Superior temporal gyrus (tissue), 1 donor: Measurements from ENCODE around the gene RPL7A.
"Not testable (repeated sequence)": the region's sequence is repeated elsewhere in the genome, so short reads cannot be mapped to it uniquely, and the experiment has no call there.

Source experiments
- DNase-seq: peaks from one replicate; pipeline ENCODE4 v3.0.0-alpha.2; 2016; ENCODE audit errors: extremely low spot score

RPL7A gene

DNA sequence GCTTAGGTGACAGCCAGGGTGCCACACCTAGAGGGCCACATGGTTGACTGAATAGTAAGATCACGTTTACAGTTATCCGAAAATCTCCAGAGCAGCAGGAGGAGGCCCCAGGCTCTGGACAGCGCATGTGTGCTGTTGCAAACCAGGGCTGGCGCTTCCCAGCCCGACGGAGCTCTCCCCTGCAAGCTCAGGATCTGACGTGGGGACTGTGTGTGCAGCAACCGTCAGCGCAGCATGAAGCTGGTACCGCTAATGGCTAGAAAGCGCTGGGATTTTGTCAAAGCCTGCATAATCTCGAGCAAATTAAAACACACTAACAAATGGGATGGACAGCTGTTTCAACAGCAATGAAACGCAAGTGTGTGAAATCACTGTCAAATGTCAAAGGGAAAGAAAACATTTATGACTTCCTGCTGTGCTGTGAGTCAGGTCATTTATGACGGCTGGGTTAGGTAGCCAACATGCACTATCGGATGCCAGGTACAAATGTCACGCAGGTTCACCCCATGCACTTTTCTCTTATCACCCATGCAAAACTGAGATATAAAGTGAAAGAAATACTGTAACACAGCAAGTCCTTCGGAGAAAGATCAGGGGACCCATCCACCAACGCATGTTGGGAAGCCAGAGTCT is 20.3 kb downstream of the RPL7A start:
- DNase-seq: peak; percentile 12

DNA sequence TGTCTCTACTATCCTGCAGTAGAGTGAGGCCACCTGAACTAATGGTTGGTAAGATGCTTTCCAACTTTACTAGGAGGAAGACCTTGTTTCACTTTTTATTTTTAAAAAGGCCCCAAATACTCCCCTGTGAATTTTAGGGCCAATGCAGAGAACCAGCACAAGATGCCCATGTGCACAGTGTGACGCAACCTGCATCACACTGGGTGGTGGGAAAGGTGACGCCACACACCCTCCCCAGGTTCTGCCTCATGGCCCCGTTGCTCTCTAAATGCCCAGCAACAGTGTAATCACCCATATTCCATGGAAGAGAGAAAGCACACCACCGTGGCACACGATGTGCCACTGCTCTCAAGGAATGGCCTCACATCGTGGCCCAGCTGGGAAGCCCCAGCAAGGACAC is 21.4 kb downstream of the RPL7A start:
- DNase-seq: no peak

DNA sequence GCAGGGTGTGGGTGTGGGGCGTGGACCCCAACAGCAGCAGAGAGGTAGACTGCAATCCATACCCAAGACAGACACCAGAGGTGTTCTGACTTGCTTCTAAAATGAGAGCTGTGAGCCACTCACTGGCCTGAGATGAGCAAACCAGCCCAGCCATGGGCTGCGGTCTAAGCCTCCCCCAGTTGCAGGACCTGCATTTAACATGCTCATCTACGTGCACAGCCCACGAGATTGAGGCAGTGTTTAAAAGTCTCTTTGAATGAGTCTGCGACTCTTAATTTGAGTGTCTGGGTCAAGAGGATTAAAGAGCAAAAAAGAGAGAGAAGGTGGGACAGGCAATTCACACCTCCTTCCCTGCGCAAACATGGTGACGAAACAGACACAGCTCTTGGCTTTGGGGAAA is 21.9 kb downstream of the RPL7A start:
- no peak for DNase-seq

GRCh38 chr9:133370685-133371084 is 22.7 kb downstream of the RPL7A start:
- no peak for DNase-seq

DNA sequence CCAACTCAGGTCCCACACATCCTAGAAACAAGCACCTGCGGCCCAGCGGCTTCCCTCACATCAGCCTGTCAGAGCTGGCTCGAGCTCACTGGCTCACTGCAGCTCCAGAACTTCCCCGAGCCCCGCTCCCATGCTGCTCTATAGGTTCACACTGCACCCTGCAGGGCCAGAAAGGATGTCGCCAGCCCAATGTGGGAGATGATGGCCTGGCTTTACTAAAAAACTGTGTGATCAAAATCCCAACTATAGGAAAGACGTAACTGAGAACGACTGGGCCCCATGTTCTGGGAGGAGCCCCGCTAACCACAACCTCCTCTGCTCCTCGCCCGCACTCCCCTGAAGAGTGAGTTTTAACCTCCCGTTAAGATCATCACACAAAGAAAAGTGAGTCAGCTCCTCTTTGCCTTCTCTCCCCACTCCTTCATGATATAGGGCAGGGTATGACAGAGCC is 23.3 kb downstream of the RPL7A start:
- no peak for DNase-seq

- no peak for DNase-seq
Measured at GRCh38 chr9:133372144-133372543, 24.1 kb downstream of the RPL7A start.

GRCh38 chr9:133374612-133375115 is 26.6 kb downstream of the RPL7A start:
- no peak for DNase-seq

GRCh38 chr9:133375116-133375723 is 27.2 kb downstream of the RPL7A start:
- no peak for DNase-seq

GRCh38 chr9:133375724-133376654 is 28.0 kb downstream of the RPL7A start, which contains the start of the genes STKLD1 and SURF4:
STKLD1 (plus strand) TSS chr9:133376366; CDS start chr9:133376474, 108 bp downstream.
SURF4 (minus strand) TSS chr9:133376060; CDS start chr9:133375969, 91 bp downstream.
- DNase-seq: peak; percentile 94

- DNase-seq: not testable (repeated sequence)
Measured at GRCh38 chr9:133377280-133377679, 29.3 kb downstream of the RPL7A start.

DNA sequence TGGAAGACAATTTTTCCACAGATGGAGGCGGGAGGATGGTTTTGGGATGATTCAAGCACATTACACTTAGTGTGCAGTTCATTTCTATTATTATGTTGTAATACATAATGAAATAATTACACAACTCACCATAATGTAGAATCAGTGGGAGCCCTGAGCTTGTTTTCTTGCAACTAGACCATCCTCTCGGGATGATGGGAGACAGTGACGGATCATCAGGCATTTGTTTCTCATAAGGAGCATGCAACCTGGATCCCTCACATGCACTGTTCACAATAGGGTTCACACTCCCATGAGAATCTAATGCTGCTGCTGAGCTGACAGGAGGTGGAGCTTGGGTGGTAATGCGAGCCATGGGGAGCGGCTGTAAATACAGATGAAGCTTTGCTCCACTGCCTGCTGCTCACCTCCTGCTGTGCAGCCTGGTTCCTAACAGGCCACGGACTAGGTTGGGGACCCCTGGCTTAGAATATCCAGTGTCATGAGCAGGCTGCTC is 29.8 kb downstream of the RPL7A start:
- no peak for DNase-seq

- DNase-seq: no peak
Measured at GRCh38 chr9:133378408-133378962, 30.5 kb downstream of the RPL7A start.

DNA sequence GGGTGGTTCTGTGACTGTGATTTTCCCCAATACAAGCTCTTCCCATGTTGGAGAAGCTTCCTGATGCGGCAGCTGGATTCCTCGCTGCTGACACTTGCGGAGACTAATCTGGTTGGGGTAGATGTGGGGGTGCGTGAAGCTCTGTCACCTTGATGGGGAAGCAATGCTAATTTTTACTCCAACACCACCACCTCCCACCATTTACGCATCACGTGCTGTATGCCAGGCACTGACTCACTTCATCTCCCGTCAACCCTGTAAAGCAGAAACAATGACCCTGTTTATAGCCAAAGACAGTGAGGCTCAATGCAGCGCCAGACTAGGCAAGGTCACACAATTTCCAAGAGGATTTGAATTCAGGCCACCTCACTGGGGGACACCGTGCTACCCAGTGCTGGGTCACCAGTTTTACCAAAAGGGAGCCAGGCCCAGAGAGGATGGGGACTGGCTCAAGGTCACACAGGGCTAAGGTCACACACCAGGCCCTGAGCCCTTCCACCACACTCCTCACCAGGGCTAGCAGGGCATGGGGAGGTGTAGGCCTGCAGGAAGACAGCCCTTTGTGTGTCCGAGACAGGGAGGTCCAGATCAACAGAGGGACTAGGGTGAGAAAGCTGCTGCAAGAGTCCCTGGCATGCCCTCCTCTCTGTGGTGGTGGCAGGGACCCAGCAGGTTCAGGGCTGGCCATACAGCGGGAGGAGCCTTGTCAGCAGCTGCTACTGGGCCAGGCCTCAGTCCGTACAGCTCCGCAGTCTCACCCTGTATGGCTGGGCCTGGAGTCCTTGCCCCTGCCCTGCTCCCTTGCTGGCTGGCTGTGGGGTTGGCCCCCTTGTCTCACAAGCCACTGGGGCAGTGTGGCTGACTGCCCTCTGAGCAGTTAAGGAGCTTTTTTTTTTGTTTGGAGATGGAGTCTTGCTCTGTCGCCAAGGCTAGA is 31.4 kb downstream of the RPL7A start:
- DNase-seq: peak; percentile 40

GRCh38 chr9:133380734-133381133 is 32.7 kb downstream of the RPL7A start:
- peak; percentile 54 for DNase-seq

DNA sequence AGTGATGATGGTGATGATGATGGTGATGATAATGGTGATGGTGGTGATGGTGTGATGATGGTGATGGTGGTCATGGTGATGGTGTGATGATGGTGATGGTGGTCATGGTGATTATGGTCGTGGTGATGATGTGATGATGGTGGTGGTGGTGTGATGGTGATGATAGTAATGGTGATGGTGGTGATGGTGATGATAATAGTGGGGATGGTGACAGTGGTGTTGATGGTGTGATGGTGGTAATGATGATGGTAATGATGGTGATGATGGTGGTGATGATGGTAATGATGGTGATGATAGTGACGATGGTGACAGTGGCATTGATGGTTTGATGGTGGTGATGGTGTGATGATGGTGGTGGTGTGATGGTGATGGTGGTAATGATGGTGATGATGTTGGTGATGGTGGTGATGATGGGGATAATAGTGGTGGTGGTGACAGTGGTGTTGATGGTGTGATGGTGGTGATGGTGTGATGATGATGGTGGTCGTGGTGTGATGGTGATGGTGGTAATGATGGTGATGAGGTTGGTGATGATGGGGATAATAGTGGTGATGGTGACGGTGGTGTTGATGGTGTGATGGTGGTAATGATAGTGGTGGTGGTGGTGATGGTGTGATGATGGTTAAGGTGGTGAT is 34.6 kb downstream of the RPL7A start:
- no peak for DNase-seq

- no peak for DNase-seq
Measured at GRCh38 chr9:133383438-133383837, 35.4 kb downstream of the RPL7A start.

DNA sequence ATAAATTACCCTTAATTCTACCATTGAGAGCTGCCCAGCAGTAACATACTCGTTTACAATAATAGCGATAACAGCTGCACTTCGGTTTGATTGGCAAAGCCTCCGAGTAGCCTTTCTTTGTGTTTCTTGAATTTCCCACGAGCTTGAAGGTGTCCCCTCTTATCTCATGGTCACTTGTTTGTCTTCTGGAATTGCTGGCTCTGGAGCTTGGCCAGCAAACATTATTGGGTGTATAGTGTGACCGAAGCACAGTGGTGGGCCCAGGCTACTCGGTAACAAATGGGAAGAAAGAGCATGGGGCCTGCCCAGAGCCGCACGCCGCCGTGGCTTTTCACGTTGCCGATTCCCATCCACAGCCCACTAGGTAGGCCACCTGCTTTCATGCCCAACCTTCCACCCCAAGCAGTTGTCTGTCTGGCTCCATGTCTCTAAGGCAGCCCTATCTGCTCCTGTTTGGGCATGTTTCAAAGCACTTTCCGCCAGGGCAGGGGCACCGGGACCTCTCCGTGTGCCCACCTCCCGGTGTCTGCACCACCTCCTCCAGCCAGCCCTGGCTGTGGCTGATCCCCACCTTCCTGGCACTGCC is 36.8 kb downstream of the RPL7A start:
- no peak for DNase-seq

DNA sequence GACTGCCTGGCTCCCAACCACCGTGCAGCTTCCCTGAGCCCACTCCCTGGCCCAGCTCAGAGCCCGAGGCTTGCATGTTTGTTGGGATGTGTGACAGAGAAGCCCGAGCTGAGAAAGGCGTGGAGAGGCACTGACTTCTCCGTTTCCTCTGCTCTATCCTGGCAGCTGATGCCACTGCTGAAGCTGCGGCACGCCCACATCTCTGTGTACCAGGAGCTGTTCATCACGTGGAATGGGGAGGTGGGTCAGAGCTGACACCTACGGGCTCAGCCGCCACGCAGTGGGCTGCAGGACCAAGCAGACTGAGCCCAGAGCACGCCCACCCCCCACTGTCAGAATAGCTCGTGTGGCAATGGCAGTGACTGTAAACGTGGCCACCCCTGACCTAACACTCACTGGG is 37.4 kb downstream of the RPL7A start:
- DNase-seq: peak; percentile 27

DNA sequence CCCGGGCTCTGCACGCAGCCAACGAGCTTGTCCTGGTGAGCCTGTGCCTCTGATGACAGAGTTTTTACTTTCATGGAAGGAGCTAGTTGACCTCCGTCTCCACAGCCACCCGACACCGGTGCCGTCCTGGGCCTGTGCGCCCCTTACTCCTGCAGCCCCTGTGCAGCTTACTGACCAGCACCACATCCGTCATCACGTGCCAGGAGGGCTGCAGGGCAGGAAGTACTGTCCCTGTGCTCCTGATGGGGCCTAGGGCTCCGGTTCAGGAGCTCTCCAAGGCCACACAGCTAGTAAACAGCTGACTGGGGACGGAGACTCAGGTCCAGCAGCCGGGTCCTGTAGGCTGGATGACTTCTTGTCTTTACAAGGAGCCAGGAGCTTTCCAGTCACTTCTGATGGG is 38.3 kb downstream of the RPL7A start:
- no peak for DNase-seq

DNA sequence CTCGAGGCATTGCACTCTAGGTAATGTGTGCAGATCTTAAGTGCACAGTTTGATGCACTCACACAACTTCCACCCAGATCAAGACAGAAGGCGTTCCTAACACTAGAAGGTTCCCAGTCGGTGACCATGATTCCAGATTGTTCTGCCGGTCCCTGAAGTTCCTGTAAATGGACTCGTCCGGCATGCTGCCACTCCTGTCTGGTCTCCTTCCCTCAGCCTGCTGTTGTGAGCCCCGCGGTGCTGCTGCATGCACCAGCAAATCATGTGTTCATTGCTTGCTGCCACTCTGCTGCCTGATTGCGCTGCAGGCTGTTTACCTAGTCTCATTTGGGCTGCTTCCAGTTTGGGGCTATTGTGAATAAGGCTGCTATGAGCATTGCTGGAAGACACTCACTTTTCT is 39.7 kb downstream of the RPL7A start:
- no peak for DNase-seq
